H9 (cell line): ENCODE results near the gene PTPRJ. TPM values are rescaled to one million over a fixed set of nuclear protein-coding genes. Genes with fewer than 3 reads are reported as not detected.

ENCODE experiments used
- DNase-seq: peaks from one replicate; pipeline ENCODE4 v3.0.0-alpha.2; 2017
- H2AFZ ChIP-seq: one replicate; pipeline ENCODE4 v1.6.1; 2013; ENCODE audit warnings: mild to moderate bottlenecking, low read length, control low read depth, moderate library complexity
- H2AK5ac ChIP-seq: 2 replicates; pipeline ENCODE4 v1.6.1; 2013; ENCODE audit warnings: low read length, control low read depth, mixed read lengths; ENCODE audit not compliant: insufficient read length
- H2BK120ac ChIP-seq: one replicate; pipeline ENCODE4 v1.6.1; 2013; ENCODE audit warnings: low read depth, mild to moderate bottlenecking, low read length, control low read depth, inconsistent platforms; ENCODE audit not compliant: poor library complexity, severe bottlenecking
- H2BK12ac ChIP-seq: 2 replicates; pipeline ENCODE4 v1.6.1; 2013; ENCODE audit warnings: low read length, control low read depth, mixed read lengths, low read depth; ENCODE audit not compliant: insufficient read length
- H2BK15ac ChIP-seq: 2 replicates; pipeline ENCODE4 v1.6.1; 2013; ENCODE audit warnings: low read depth, low read length, control low read depth
- H2BK20ac ChIP-seq: one replicate; pipeline ENCODE4 v1.6.1; 2013; ENCODE audit warnings: low read depth, mild to moderate bottlenecking, low read length, control low read depth, inconsistent platforms; ENCODE audit not compliant: poor library complexity, severe bottlenecking
- H2BK5ac ChIP-seq: 2 replicates; pipeline ENCODE4 v1.6.1; 2013; ENCODE audit warnings: low read length, control low read depth, mixed read lengths; ENCODE audit not compliant: insufficient read length
- H3K14ac ChIP-seq: 2 replicates; pipeline ENCODE4 v1.6.1; 2013; ENCODE audit warnings: low read length, control low read depth; ENCODE audit not compliant: insufficient read depth
- H3K18ac ChIP-seq: 2 replicates; pipeline ENCODE4 v1.6.1; 2013; ENCODE audit warnings: low read depth, mild to moderate bottlenecking, mixed read lengths, low read length, control low read depth; ENCODE audit not compliant: insufficient read length
- H3K23ac ChIP-seq: 2 replicates; pipeline ENCODE4 v1.6.1; 2013; ENCODE audit warnings: low read length, control low read depth, mixed read lengths, low read depth; ENCODE audit not compliant: insufficient read length
- H3K23me2 ChIP-seq: 2 replicates; pipeline ENCODE4 v1.6.1; 2013; ENCODE audit warnings: low read depth, mild to moderate bottlenecking, mixed read lengths, low read length, control low read depth; ENCODE audit not compliant: insufficient read length, poor library complexity, severe bottlenecking
- H3K27ac ChIP-seq: 2 replicates; pipeline ENCODE4 v1.5.1; 2013; ENCODE audit warnings: low read length, control low read depth, mixed read lengths, low read depth; ENCODE audit not compliant: insufficient read length
- H3K27me3 ChIP-seq: 2 replicates; pipeline ENCODE4 v1.6.1; 2013; ENCODE audit warnings: low read length, control low read depth, inconsistent platforms; ENCODE audit not compliant: insufficient read depth
- H3K4ac ChIP-seq: 2 replicates; pipeline ENCODE4 v1.6.1; 2013; ENCODE audit warnings: low read depth, mild to moderate bottlenecking, control low read depth, inconsistent platforms, low read length, moderate library complexity
- H3K4me1 ChIP-seq: 2 replicates; pipeline ENCODE4 v1.6.1; 2013; ENCODE audit warnings: low read length, control low read depth, inconsistent platforms; ENCODE audit not compliant: insufficient read depth
- H3K4me2 ChIP-seq: 2 replicates; pipeline ENCODE4 v1.6.1; 2013; ENCODE audit warnings: low read length, control low read depth, mixed read lengths; ENCODE audit not compliant: insufficient read length, insufficient read depth
- H3K56ac ChIP-seq: 2 replicates; pipeline ENCODE4 v1.6.1; 2013; ENCODE audit warnings: low read depth, mild to moderate bottlenecking, mixed read lengths, low read length, control low read depth; ENCODE audit not compliant: insufficient read length
- H3K79me1 ChIP-seq: 2 replicates; pipeline ENCODE4 v1.6.1; 2013; ENCODE audit warnings: low read depth, mild to moderate bottlenecking, moderate library complexity, low read length, control low read depth, inconsistent platforms; ENCODE audit not compliant: insufficient read depth, poor library complexity, severe bottlenecking
- H3K79me2 ChIP-seq: 2 replicates; pipeline ENCODE4 v1.6.1; 2013; ENCODE audit warnings: low read length, control low read depth, inconsistent platforms; ENCODE audit not compliant: insufficient read depth
- H3K9ac ChIP-seq: 2 replicates; pipeline ENCODE4 v1.6.1; 2013; ENCODE audit warnings: low read length, control low read depth, mixed read lengths; ENCODE audit not compliant: insufficient read length; ENCODE audit errors: extremely low read depth
- H3K9me3 ChIP-seq: one replicate; pipeline ENCODE4 v1.6.1; 2013; ENCODE audit warnings: low read depth, low read length, inconsistent platforms; ENCODE audit not compliant: control insufficient read depth
- H3T11ph ChIP-seq: one replicate; pipeline ENCODE4 v1.6.1; 2013; ENCODE audit warnings: mild to moderate bottlenecking, low read length, control low read depth, inconsistent platforms
- H4K20me1 ChIP-seq: one replicate; pipeline ENCODE4 v1.6.1; 2013; ENCODE audit not compliant: control insufficient read depth, insufficient read length, insufficient read depth
- H4K5ac ChIP-seq: 2 replicates; pipeline ENCODE4 v1.6.1; 2013; ENCODE audit warnings: low read depth, mild to moderate bottlenecking, mixed read lengths, low read length, control low read depth; ENCODE audit not compliant: insufficient read length
- H4K8ac ChIP-seq: replicated peaks from 2 replicates; pipeline ENCODE4 v1.6.1; 2013; ENCODE audit warnings: low read length, control low read depth, mixed read lengths, low read depth; ENCODE audit not compliant: insufficient read length
- H4K91ac ChIP-seq: 2 replicates; pipeline ENCODE4 v1.6.1; 2013; ENCODE audit warnings: low read depth, mild to moderate bottlenecking, moderate library complexity, mixed read lengths, low read length, control low read depth; ENCODE audit not compliant: insufficient read length
- H3K27ac Mint-ChIP-seq, 3 experiments: 2 replicates in 2 of 3; 3 replicates in 1 of 3; pipeline ENCODE4 v1.8.0; 2020 to 2021; ENCODE audit warnings: mixed read lengths in 3 of 3, mild to moderate bottlenecking in 1 of 3, moderate library complexity in 1 of 3
- H3K27me3 Mint-ChIP-seq: 2 replicates; pipeline ENCODE4 v1.8.0; 2021; ENCODE audit warnings: low read depth, mild to moderate bottlenecking, moderate library complexity, mixed read lengths
- H3K36me3 Mint-ChIP-seq, 3 experiments: 2 replicates in 2 of 3; 3 replicates in 1 of 3; pipeline ENCODE4 v1.8.0; 2020 to 2021; ENCODE audit warnings: low read depth in 3 of 3, mixed read lengths in 3 of 3; ENCODE audit not compliant: insufficient read depth in 1 of 3
- H3K4me1 Mint-ChIP-seq, 2 experiments: 2 replicates each; pipeline ENCODE4 v1.8.0; 2020; ENCODE audit warnings: mixed read lengths in 2 of 2
- H3K4me3 Mint-ChIP-seq, 2 experiments: 2 replicates in 1 of 2; 3 replicates in 1 of 2; pipeline ENCODE4 v1.8.0; 2020 to 2021; ENCODE audit warnings: mild to moderate bottlenecking in 2 of 2, mixed read lengths in 2 of 2, moderate library complexity in 1 of 2
- H3K9me3 Mint-ChIP-seq, 2 experiments: 2 replicates in 1 of 2; 3 replicates in 1 of 2; pipeline ENCODE4 v1.8.0; 2020; ENCODE audit warnings: mild to moderate bottlenecking in 2 of 2, mixed read lengths in 2 of 2, moderate library complexity in 1 of 2
- WGBS: extraction: QIAGEN DNeasy Blood & Tissue Kit; methylation state at CpG from one replicate; pipeline ENCODE4 v1.1.7; 2013; ENCODE audit warnings: missing lambda C conversion rate, low lambda C conversion rate, mixed read lengths; ENCODE audit not compliant: insufficient read length; ENCODE audit errors: extremely low coverage; 5-methylcytosine and 5-hydroxymethylcytosine counted together
- total RNA-seq: library from RNA; stranded (reverse); gene quantifications from 2 replicates; pipeline ENCODE4 v1.2.1, GENCODE V29; 2021
- TF ChIP-seq, protein P1 (sequence below): fragments of 200-600 bp; sonication (generic); conservative IDR thresholded peaks from 3 replicates; pipeline ENCODE4 v1.8.0; 2021; ENCODE audit warnings: antibody characterized with exemption, mild to moderate bottlenecking

PTPRJ gene
- total RNA-seq, 1 experiment from 2014 or later: 10.6 TPM

DNA sequence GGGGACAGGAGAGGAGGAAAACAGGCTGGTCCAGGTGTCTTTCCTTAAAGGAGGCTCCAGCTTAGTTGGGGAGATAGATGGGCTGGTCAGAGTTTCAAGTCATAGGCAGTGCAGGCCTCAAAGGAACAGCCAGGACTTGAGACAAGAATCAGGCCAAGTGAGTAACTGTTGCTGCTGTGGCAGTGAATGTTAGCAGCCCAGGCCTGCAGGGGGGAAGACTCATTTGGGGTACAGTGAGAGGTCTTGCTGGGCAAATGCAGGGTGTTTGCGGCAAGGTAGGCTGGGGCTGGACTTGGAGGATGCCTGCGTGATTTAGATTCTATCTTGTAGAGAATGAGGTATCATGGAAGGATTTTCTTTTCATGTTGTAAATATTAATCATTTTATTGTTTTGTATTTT is 24.1 kb downstream of the PTPRJ start:
- no peaks in the 10 kb centered on the region for H3K23me2 ChIP-seq
- no peaks in the 10 kb centered on the region for H4K20me1 ChIP-seq
- H2BK20ac ChIP-seq: no peak overlapping the region
- H3K18ac ChIP-seq: no peak overlapping the region
- no peaks in the 10 kb centered on the region for H3K27me3 Mint-ChIP-seq
- no peak overlapping the region for H3K9ac ChIP-seq
- H3K79me1 ChIP-seq: no peaks in the 10 kb centered on the region
- H3K4ac ChIP-seq: no peak overlapping the region
- H3K9me3 ChIP-seq: no peaks in the 10 kb centered on the region
- no peak overlapping the region; the same call in 1 of the 2 replicates for H3K14ac ChIP-seq
- no peaks in the 10 kb centered on the region for H3K79me2 ChIP-seq
- TF ChIP-seq, protein P1, sequence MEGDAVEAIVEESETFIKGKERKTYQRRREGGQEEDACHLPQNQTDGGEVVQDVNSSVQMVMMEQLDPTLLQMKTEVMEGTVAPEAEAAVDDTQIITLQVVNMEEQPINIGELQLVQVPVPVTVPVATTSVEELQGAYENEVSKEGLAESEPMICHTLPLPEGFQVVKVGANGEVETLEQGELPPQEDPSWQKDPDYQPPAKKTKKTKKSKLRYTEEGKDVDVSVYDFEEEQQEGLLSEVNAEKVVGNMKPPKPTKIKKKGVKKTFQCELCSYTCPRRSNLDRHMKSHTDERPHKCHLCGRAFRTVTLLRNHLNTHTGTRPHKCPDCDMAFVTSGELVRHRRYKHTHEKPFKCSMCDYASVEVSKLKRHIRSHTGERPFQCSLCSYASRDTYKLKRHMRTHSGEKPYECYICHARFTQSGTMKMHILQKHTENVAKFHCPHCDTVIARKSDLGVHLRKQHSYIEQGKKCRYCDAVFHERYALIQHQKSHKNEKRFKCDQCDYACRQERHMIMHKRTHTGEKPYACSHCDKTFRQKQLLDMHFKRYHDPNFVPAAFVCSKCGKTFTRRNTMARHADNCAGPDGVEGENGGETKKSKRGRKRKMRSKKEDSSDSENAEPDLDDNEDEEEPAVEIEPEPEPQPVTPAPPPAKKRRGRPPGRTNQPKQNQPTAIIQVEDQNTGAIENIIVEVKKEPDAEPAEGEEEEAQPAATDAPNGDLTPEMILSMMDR: no peak
- H2BK12ac ChIP-seq: no peak overlapping the region
- peaks cover 7% of the 10 kb centered on the region; the same call in 1 of the 2 replicates for H3K4me1 ChIP-seq
- H3K56ac ChIP-seq: no peak overlapping the region
- no peak overlapping the region for H2BK120ac ChIP-seq
- no peak overlapping the region for H4K91ac ChIP-seq
- peak overlapping the region in 2 of 3 experiments; percentile 20 to 61; a peak in 3 of 7 replicates for H3K27ac Mint-ChIP-seq
- no peaks in the 10 kb centered on the region for H3K27me3 ChIP-seq
- H3K36me3 Mint-ChIP-seq: no peaks in the 10 kb centered on the region
- H3K9me3 Mint-ChIP-seq: no peaks in the 10 kb centered on the region; a peak in 1 of 5 replicates
- no CpG with 5 or more reads among the region's 2 CpGs for WGBS
- no peak overlapping the region for H2BK15ac ChIP-seq
- no peak overlapping the region for H3K23ac ChIP-seq
- no peak overlapping the region for H2BK5ac ChIP-seq
- H4K5ac ChIP-seq: no peak overlapping the region
- no peak overlapping the region for H3T11ph ChIP-seq
- H3K4me1 Mint-ChIP-seq: peaks cover 29 to 32% of the 10 kb centered on the region in 2 experiments
- H4K8ac ChIP-seq: no peak overlapping the region
- no peak overlapping the region for H3K27ac ChIP-seq
- no peak overlapping the region for H3K4me2 ChIP-seq
- no peak overlapping the region for H2AFZ ChIP-seq
- DNase-seq: no peak
- H3K4me3 Mint-ChIP-seq: peak overlapping the region in 1 of 2 experiments; percentile 13; a peak in 1 of 5 replicates
- H2AK5ac ChIP-seq: no peak overlapping the region
